SKM-1 treated with dmso at 0.1 percent for 144 hours (cell line): ENCODE measurements around the gene SLC14A1.
"Not testable (repeated sequence)": the region's sequence is repeated elsewhere in the genome, so short reads cannot be mapped to it uniquely, and the experiment has no call there.

ENCODE experiments used
- DNase-seq: peaks from one replicate; lab custom pipeline; 2025; ENCODE audit not compliant: unreplicated experiment; lab: John Stamatoyannopoulos, UW

The SLC14A1 gene

DNA sequence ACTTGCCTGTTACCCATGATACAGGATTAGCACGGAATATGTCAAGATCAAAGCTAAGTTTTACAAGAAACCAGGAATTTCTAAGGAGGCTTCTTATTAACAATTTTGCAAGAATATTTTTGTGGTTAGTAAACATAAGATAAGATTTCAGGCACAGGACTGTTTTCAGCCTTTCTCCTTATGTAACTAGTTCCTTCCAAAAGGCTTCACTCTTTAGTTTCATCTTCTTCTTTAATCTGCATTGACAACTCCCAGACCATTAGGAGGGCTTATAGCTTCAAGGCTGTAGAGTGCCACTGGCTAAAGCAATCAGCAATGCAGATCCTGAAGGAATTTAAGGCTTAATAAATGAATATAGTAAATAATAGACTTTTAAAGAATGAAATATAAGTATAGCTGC is 29.3 kb downstream of the SLC14A1 start:
- DNase-seq: no peak

GRCh38 chr18:45755934-45756333 is 32.0 kb downstream of the SLC14A1 start:
- no peak for DNase-seq

DNA sequence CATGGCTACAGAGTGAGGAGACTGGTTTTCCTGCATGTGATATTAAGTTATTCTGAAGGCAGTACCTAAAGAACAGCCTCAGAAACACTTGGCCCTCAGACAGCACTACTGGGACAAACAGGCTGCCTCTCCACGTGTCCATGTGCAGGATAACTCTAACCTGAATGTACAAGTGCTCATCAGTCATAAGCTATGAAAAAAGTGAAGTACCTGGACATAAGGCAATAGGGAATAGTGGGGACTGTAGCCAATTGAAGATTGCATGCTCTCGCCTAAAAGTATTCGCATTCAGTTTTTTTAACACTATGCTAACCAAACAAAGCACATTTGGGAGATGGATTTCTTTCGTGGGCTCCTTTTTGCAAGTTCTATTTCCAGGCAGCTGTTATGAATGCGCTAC is 33.0 kb downstream of the SLC14A1 start:
- no peak for DNase-seq

DNA sequence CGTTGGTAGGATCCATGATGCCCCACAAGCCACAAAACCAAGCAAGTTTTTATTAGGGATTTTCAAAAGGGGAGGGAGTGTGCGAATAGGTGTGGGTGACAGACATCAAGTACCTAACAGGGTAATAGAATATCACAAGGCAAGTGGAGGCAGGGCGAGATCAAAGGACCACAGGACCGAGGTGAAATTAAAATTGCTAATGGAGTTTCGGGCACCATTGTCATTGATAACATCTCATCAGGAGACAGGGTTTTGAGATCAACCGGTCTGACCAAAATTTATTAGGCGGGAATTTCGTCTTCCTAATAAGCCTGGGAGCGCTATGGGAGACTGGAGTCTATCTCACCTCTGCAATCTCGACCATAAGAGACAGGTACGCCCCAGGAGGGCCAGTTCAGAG is 33.7 kb downstream of the SLC14A1 start:
- not testable (repeated sequence) for DNase-seq

DNA sequence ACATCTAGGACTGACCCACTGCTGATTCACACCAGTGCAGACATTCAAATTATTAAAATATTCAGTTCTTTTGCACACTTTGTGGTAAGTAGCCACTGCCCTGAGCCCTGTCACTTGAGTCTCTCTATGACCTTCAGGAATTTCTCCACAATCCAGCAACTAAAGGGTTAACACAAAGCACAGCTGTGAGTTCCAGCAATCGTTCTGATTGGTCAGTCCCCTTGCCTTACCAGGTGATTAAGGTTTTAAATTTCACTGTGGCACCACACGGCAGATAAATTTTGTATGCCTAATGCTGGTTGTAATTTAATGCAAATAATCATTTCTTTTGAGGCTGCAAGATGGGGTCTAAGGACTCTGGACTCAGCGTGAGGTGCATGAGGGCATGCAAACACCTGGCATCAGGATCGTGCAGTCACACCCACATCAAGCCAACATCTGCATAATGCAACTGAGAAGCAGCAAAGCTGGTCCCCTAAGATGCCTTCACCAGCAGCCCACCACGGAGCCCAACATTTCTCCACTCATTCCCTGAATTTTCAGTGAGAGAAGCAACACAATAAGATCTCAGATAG is 36.6 kb downstream of the SLC14A1 start:
- DNase-seq: no peak

DNA sequence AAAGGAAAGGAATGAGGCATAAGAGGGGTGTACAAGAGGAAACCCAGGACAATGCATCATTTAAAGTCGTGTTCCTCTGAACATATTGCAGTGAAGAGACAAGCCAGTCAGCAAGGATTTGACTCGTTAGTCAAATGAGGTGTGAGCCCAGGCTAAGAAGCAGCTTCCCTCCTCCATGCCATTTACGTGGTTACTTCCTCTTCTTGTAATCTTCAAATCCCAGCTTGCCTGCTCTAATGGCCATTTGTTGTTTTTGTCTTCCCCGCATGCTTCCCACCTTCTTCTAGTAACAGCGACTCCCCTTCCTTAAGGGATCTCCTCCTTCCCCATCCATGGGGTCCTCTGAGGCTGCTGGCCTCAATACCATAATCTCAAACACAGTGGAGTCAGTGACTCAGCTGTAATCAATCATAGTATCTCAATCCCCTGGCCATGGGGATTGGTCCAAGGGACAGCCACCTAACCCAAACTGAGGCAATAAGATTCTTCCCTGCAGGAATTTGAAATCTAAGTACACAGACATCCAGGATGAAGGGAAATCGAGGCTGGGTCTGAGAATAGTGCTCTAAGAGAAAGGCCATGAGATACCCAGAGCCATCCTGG is 37.6 kb downstream of the SLC14A1 start:
- DNase-seq: peak; percentile 64

GRCh38 chr18:45764000-45764686 is 40.2 kb downstream of the SLC14A1 start:
- no peak for DNase-seq

DNA sequence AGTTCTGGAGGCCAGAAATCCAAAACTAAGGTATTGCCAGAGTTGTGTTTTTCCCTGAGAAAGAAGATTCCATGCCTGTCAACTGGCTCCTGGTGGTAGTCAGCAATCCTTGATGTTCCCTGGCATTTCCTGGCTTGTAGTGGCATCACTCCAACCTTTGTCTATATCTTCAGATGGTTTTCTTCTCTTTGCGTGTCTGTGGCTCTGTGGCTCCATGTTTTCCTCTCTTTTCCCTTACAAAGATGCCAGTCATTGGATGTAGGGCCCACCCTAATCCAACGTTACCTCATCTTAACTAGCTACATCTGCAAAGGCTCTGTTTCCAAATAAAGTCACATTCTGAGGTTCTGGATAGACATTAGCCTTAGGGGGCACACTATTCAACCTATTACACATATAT is 41.8 kb downstream of the SLC14A1 start:
- no peak for DNase-seq

GRCh38 chr18:45771587-45772480 is 47.9 kb downstream of the SLC14A1 start:
- DNase-seq: no peak

DNA sequence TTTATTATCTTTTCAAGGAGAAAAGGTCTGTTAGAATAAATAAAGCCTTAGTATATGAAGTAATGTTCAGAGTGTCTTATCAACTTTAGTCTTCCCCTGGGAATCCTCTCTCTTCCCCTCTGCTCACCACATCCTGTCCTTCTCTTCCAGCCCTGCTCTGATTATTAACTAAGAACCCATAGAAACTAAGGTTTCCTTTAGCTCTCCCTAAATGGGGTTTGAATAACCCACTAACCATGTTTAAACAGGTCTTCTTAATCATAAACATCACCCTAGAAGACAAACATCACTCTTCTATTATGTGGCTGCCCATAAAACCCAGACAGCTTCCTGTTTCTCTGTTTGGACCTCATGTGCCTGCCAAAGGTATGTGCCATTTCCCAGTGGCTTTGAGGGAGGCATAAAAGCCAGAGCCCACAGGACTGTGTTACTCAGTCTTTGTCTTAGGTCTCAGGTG is 50.1 kb downstream of the SLC14A1 start:
- no peak for DNase-seq

- DNase-seq: no peak
These were observed 51.3 kb downstream of the SLC14A1 start for GRCh38 chr18:45775241-45775676.

DNA sequence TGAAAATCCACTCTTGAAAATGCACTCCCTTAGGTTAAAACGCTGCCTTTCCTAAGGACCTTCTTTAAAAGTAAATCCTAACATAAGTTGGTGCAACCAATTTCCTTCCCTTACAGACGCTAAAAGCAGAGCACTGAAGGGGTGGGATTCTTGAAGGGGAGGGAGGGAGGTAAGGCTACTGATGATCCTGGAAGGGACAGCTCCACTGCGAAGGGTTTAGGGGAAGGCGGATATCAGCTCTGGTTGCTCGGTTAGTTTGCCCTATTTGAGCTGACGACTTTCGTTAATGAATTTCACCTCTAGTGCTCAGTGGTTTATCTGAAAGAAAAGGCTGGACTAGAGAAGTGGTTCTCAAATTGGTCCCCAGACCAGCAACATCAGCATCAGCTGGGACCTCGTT is 51.8 kb downstream of the SLC14A1 start:
- no peak for DNase-seq

- no peak for DNase-seq
These were observed 53.4 kb downstream of the SLC14A1 start for GRCh38 chr18:45777393-45777792.

GRCh38 chr18:45780568-45780967 is 56.6 kb downstream of the SLC14A1 start:
- no peak for DNase-seq

- DNase-seq: no peak
These were observed 58.7 kb downstream of the SLC14A1 start for GRCh38 chr18:45782662-45783061.

GRCh38 chr18:45783097-45784075 is 59.4 kb downstream of the SLC14A1 start:
- DNase-seq: no peak

DNA sequence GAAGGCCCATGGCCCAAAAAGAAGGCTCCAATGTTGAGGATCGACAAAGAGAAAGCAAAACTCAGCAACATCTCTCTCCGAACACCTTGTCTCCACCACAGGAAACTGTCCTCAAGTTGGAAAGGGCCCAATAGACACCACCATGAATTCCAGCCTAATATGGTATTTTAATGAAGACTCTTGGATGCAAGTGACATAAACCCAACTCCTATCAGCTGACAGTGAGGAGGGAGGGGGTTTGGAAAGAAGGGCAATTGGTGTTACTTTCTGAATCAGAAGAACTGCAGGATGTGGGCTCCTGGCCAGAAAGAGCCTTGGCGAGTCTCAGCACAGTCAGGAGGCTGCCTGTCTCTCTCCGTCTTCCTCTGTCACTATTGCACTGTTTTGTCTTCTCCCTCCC is 61.2 kb downstream of the SLC14A1 start:
- no peak for DNase-seq

DNA sequence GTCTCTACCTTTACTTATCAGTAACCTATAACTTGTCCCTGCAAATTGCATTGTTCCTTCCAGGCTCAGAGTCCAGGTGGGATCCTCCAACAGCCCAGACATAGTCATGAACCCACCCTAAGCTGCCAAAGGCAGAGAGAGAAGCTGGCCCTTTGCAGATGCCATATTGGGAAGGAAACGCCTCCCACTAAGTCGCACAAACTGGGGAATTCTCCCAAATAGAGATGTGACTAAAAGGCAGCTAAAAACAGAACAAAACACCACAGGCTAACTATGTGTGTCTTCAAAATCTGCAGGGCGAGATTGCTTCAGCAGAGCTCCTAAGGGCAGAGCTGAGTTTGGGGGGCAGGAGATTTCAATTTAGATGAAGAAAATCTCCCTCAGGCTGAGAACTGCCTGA is 63.0 kb downstream of the SLC14A1 start:
- DNase-seq: no peak

DNA sequence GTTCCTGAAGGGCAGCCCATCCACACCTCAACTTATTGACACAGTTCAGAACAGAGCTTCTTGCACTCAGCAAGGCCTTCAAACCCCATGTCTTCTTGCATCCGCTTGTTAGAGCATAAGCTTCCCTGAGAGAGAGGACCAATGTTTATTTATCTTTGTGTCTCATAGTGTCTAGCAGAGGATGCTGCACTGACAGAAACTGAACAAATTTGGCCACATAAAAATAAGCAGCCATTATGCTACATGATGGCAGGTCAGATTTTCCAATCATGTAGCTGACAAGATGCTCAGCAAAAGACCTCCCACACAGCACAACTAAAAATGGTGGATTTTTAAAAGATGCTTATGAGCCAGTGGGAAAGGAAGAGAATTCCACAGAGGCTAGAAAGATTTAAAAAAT is 63.4 kb downstream of the SLC14A1 start:
- DNase-seq: no peak

DNA sequence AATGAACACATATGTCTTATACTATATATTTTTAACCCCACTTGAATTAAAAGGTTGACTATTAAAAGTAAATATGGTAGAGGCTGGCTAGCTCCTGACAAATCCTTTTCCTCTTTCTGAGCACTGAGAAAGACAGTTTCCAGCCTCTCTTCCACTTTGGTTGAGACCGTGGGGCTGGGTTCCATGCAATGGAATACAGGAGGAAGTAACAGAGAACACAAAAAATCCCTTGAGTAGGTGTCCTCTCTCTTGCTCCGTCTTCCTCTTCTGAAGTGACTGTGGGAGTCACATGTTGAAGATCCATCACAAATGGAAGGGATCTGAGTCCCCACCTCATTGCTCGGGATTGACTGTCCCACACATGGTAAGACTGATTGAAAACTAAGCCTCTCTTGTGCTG is 64.9 kb downstream of the SLC14A1 start:
- DNase-seq: no peak
